Caco-2 (cell line): ENCODE results near the gene NXPH3. TPM values are rescaled to one million over a fixed set of nuclear protein-coding genes. Genes with fewer than 3 reads are reported as not detected.

Experiments
- BruUV-seq: library from RNA; stranded (reverse); fragments of 400-500 nt; replicated peaks from 2 replicates; lab custom pipeline; 2021; lab: Mats Ljungman, UMichigan
- CTCF ChIA-PET: fragments of 300-600 bp; sonication (Branson Sonifier 250); formaldehyde crosslinking; loops from one replicate; lab custom pipeline; 2022; ENCODE audit warnings: antibody characterized with exemption; lab: Charles Lee
- POLR2A ChIA-PET: fragments of 300-600 bp; sonication (Branson Sonifier 250); formaldehyde crosslinking; loops from one replicate; lab custom pipeline; 2022; ENCODE audit warnings: antibody characterized with exemption; lab: Charles Lee
- DNase-seq, 2 experiments: peaks; one replicate each; pipeline versions ENCODE4 v3.0.0 to v3.0.0-alpha.2; 2020 to 2022
- H3K27me3 ChIP-seq: replicated peaks from 2 replicates; pipeline ENCODE4 v1.6.0; 2011; ENCODE audit warnings: low read length; ENCODE audit not compliant: control insufficient read depth, insufficient read depth
- H3K36me3 ChIP-seq: 2 replicates; pipeline ENCODE4 v1.5.1; 2011; ENCODE audit warnings: low read length; ENCODE audit not compliant: control insufficient read depth, insufficient read depth
- H3K4me1 ChIP-seq: fragments of 250-450 bp; sonication (Bioruptor Pico); 2 replicates; pipeline ENCODE4 v1.5.1; 2020; ENCODE audit warnings: mild to moderate bottlenecking
- H3K4me3 ChIP-seq: 2 replicates; pipeline ENCODE4 v1.5.1; 2011; ENCODE audit warnings: low read depth, mild to moderate bottlenecking, control low read depth, low read length
- H3K9me3 ChIP-seq: fragments of 250-450 bp; sonication (Bioruptor Pico); 2 replicates; pipeline ENCODE4 v1.5.1; 2020; ENCODE audit warnings: mild to moderate bottlenecking, moderate library complexity
- H3K27ac Mint-ChIP-seq: one replicate; pipeline ENCODE4 v1.8.0; 2022; ENCODE audit warnings: mixed read lengths; ENCODE audit not compliant: unreplicated experiment
- H3K27me3 Mint-ChIP-seq: one replicate; pipeline ENCODE4 v1.8.0; 2022; ENCODE audit warnings: mixed read lengths; ENCODE audit not compliant: insufficient read depth, unreplicated experiment
- H3K36me3 Mint-ChIP-seq: one replicate; pipeline ENCODE4 v1.8.0; 2022; ENCODE audit warnings: mild to moderate bottlenecking, mixed read lengths; ENCODE audit not compliant: insufficient read depth, unreplicated experiment
- H3K4me1 Mint-ChIP-seq: one replicate; pipeline ENCODE4 v1.8.0; 2022; ENCODE audit warnings: low read depth, mixed read lengths; ENCODE audit not compliant: unreplicated experiment
- H3K4me3 Mint-ChIP-seq: one replicate; pipeline ENCODE4 v1.8.0; 2022; ENCODE audit warnings: mild to moderate bottlenecking, moderate library complexity, mixed read lengths; ENCODE audit not compliant: unreplicated experiment
- H3K9me3 Mint-ChIP-seq: one replicate; pipeline ENCODE4 v1.8.0; 2022; ENCODE audit warnings: mixed read lengths; ENCODE audit not compliant: unreplicated experiment
- CTCF ChIP-seq, 2 experiments: fragments of 200-600 bp in 1 of 2; IDR thresholded peaks; 1 replicate in 1 of 2; 2 replicates in 1 of 2; pipeline versions ENCODE4 v1.5.1 to v1.8.0; 2011 to 2022; ENCODE audit warnings: antibody characterized with exemption in 1 of 2, control low read depth in 1 of 2, inconsistent platforms in 1 of 2, low read depth in 1 of 2, low read length in 1 of 2, mild to moderate bottlenecking in 1 of 2, moderate library complexity in 1 of 2; ENCODE audit not compliant: insufficient read depth in 1 of 2, severe bottlenecking in 1 of 2, unreplicated experiment in 1 of 2
- intact Hi-C: fragments of 100-400 bp; cut with micrococcal nuclease; formaldehyde crosslinking; loops from one replicate; pipeline ENCODE4 v1.10.0; 2022; ENCODE audit not compliant: unreplicated experiment
- total RNA-seq: library from RNA; stranded (reverse); gene quantifications from 2 replicates; pipeline ENCODE4 v1.2.3, GENCODE V29; 2022

The NXPH3 gene
- total RNA-seq, 1 experiment from 2014 or later, result 2.0 TPM

- H3K27ac Mint-ChIP-seq, result no peak overlapping the region
- no peaks in the 10 kb centered on the region for H3K9me3 Mint-ChIP-seq
- H3K4me1 ChIP-seq, result peaks cover 4% of the 10 kb centered on the region; the same call in 1 of the 2 replicates
- no TSS peak for BruUV-seq
- H3K27me3 ChIP-seq, result no peaks in the 10 kb centered on the region
- DNase-seq, result no peak
- ChIA-PET CTCF (interaction anchor here (0.6 to 2.1 kb wide), 5 partner anchors 10 to 80 kb away, joined by 4 to 14 read pairs (median 5); no protein-coding TSS in a partner anchor), POLR2A (interaction anchor here (0.7 to 1.0 kb wide), 2 partner anchors 21 to 252 kb away, joined by 3 read pairs; no protein-coding TSS in a partner anchor)
- intact Hi-C loops, result no loop called here
- TF ChIP-seq CTCF (IDR thresholded peaks at IDR 0.05; ENCODE audit: insufficient read depth in 1 of 2, low read depth in 1 of 2, low read length in 1 of 2, severe bottlenecking in 1 of 2, unreplicated experiment in 1 of 2), result no peak
- no peak overlapping the region for H3K4me3 ChIP-seq
- H3K4me1 Mint-ChIP-seq, result peaks cover 15% of the 10 kb centered on the region
- H3K4me3 Mint-ChIP-seq, result no peak overlapping the region
- peaks cover 11% of the 10 kb centered on the region for H3K36me3 ChIP-seq
- H3K36me3 Mint-ChIP-seq, result peaks cover 45% of the 10 kb centered on the region
- no peaks in the 10 kb centered on the region for H3K9me3 ChIP-seq
- no peaks in the 10 kb centered on the region for H3K27me3 Mint-ChIP-seq
Measured at GRCh38 chr17:49597436-49597835, 21.8 kb downstream of the NXPH3 start.

- Mint-ChIP-seq H3K4me3 (no peak overlapping the region), H3K27me3 (no peaks in the 10 kb centered on the region), H3K36me3 (peaks cover 51% of the 10 kb centered on the region), H3K4me1 (peaks cover 15% of the 10 kb centered on the region), H3K9me3 (no peaks in the 10 kb centered on the region), H3K27ac (no peak overlapping the region)
- CTCF ChIA-PET, result interaction anchor here (0.7 to 2.1 kb wide), 6 partner anchors 11 to 79 kb away, joined by 3 to 14 read pairs (median 4); no protein-coding TSS in a partner anchor
- H3K4me3 ChIP-seq, result no peak overlapping the region
- POLR2A ChIA-PET, result no interaction called here
- H3K36me3 ChIP-seq, result peaks cover 11% of the 10 kb centered on the region
- H3K27me3 ChIP-seq, result no peaks in the 10 kb centered on the region
- BruUV-seq, result no TSS peak
- H3K9me3 ChIP-seq, result no peaks in the 10 kb centered on the region
- DNase-seq, result no peak
- peaks cover 4% of the 10 kb centered on the region; the same call in 1 of the 2 replicates for H3K4me1 ChIP-seq
- TF ChIP-seq CTCF (IDR thresholded peaks at IDR 0.05; ENCODE audit: insufficient read depth in 1 of 2, low read depth in 1 of 2, low read length in 1 of 2, severe bottlenecking in 1 of 2, unreplicated experiment in 1 of 2), result no peak
- intact Hi-C loops, result no loop called here
Measured at GRCh38 chr17:49597928-49598655, 22.4 kb downstream of the NXPH3 start.

- ChIA-PET POLR2A (interaction anchor here (0.6 kb wide), 1 partner anchor 78 kb away, joined by 4 read pairs; no protein-coding TSS in a partner anchor), CTCF (interaction anchor here (1.3 to 1.4 kb wide), 2 partner anchors 17 to 42 kb away, joined by 3 to 4 read pairs; no protein-coding TSS in a partner anchor)
- no peaks in the 10 kb centered on the region for H3K9me3 Mint-ChIP-seq
- no peak overlapping the region for H3K27ac Mint-ChIP-seq
- H3K27me3 Mint-ChIP-seq, result no peaks in the 10 kb centered on the region
- peaks cover 55% of the 10 kb centered on the region for H3K36me3 Mint-ChIP-seq
- no peak overlapping the region for H3K4me3 Mint-ChIP-seq
- no peaks in the 10 kb centered on the region for H3K9me3 ChIP-seq
- peaks cover 4% of the 10 kb centered on the region; the same call in 1 of the 2 replicates for H3K4me1 ChIP-seq
- H3K27me3 ChIP-seq, result no peaks in the 10 kb centered on the region
- H3K4me3 ChIP-seq, result no peak overlapping the region
- H3K36me3 ChIP-seq, result peaks cover 11% of the 10 kb centered on the region
- peaks cover 15% of the 10 kb centered on the region for H3K4me1 Mint-ChIP-seq
- no peak for TF ChIP-seq CTCF (IDR thresholded peaks at IDR 0.05; ENCODE audit: insufficient read depth in 1 of 2, low read depth in 1 of 2, low read length in 1 of 2, severe bottlenecking in 1 of 2, unreplicated experiment in 1 of 2)
- no TSS peak for BruUV-seq
- no peak for DNase-seq
- intact Hi-C loops, result no loop called here
Measured at GRCh38 chr17:49598918-49599317, 23.2 kb downstream of the NXPH3 start.
